GM18519 (cell line): Measurements from ENCODE around the gene MAP3K20.

Experiments used
- ATAC-seq: cut with Tn5 transposase; IDR thresholded peaks from one replicate; pipeline ENCODE4 v1.9.1; 2021; ENCODE audit warnings: mild to moderate bottlenecking, moderate library complexity; ENCODE audit not compliant: unreplicated experiment, low FRiP score

The MAP3K20 gene

DNA sequence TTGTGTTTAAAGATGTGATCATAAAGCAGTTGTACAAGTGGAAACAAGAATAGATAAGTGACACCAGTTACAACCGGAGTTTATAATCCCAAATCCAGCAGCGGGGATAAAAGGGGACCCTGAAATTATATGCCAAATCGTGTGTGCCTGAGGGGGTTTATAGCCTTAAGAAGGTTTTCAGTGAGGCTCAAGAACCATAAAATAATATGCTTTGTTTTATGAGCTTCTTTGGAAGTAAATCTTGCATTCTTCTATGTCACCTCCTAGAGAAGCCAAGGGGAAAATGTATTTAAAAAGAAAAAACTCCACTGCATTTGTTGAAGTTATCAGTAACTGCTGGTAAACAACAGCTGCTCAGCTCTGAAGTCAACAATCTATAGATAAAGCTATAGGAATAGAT lies 25.8 kb upstream of the MAP3K20 start:
- ATAC-seq, result no peak

DNA sequence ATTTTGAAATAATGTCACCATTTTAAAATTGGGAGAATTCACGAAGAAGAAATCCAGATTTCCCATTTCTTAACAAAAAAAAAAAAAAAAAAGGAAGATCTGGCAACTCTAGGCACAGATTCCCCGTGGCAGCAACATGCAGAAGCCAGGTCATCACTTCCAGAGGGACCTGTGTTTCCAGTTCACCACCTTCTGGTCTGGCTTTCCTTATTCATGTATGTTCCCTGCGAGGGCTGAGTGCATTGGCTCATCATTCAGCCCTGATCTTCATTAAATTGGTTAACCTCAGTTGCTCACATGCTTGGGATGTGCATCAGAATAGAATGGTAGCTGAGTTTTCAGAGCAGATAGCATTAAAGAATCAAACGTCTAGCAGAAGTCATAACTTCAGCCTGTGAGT lies 25.0 kb upstream of the MAP3K20 start:
- no peak for ATAC-seq

DNA sequence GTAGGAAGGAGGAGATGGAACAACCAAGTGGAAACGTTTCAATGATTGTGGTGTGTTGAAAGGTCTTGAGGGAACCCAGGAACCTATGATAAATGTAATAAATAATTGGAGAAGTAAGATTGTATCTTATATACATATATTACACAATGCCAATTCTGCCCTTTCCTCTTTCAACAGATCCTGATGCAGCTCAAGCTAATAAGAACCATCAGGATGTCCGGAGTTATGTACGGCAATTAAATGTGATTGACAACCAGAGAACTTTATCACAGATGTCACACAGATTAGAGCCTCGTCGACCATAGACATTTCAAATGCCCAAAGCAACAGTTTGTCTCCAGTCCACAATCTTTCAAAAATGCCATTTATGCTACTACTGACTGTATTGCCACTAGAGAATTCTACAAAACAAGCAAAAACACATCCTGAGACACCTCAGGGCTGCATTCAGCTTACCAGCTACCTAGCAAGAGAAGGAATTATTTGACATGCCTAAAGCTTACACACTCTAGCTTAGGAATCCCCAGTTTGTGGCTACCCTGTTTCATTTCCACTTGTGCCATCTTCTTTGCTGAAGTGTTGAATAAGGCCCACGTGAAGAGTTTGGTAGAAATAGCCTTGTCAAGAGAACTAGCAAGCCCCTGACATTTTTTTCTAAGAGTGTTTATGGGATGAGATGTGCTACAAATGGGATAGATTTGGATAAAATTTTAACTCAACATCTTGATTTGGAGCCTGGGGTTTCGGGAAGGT lies 24.0 kb upstream of the MAP3K20 start:
- ATAC-seq, result no peak

DNA sequence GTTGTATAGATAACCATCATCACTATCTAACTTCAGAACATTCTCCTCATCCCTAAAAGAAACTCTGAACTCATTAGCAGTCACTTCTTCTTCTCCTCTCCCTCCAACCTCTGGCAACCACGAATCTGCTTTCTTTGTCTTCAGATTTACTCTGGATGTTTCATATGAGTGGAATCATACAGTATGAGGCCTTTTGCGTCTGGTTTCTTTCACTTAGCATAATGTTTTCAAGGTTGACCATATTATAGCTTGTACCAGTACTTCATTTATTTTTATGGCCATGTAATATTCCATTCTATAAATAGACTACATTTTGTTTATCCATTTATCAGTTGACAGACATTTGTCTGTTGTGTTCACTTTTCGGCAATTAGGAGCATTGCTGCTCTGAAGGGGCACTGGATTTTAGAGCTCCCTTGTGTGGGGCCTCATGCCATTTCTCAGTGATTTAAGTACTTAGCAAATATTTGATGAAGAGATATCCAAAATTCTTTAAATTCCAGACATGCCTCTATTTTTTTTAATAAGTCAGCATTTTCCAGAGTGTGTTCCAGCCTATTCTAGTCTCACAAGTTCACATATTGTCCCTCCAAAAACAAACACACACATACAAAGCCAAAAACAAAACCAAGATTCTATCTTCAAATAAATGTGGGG lies 22.5 kb upstream of the MAP3K20 start:
- ATAC-seq, result no peak

DNA sequence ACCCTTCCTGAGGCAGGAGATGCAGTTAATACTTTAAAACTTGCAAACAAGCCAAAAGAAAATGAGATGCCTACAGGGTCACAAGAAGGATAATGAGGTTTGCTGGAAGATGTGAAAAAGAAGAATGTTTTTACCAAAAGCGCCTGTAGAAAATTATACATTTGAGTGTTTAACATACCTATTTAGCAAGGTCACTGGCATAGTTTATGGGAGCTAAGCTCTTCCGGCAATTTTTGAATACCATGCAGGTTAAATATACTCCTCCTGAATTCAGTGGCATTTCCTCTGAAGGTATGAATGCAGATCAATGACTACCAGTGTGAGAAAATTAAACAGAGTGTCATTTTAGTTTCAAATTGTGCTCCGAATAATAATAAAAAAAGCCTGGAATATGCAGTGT lies 21.2 kb upstream of the MAP3K20 start:
- ATAC-seq, result no peak

DNA sequence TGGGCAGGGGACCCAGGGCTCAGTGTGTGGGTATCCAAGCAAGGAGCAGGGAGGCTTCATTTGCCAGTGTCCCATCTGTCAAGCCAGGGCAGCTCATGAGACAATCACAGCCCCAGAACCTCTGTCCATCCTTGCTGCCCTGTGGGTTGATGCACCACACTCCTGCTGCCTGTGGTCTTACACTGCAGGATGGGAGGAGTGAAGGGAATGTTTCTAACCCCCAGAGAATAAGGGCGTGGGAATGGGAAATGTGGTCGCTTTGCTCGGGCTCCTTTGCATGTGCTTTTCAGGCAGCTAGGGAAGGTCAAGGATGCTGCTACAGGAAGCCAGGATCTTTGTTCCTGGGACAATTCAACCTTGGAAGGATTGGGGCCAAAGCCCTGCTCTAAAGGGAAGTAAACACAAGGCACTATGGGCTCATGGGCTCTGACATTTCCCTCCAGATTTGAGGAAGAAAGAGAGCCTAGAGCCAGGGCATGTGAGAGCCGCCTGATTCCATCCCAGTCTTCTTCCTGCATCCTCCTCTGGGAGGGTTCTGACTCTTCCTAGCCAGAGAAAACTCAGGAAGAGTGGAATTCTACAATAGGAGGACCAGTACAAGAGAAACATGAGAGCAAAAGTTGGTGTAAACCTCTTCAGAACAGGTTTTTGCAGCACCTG lies 18.8 kb upstream of the MAP3K20 start:
- no peak for ATAC-seq

DNA sequence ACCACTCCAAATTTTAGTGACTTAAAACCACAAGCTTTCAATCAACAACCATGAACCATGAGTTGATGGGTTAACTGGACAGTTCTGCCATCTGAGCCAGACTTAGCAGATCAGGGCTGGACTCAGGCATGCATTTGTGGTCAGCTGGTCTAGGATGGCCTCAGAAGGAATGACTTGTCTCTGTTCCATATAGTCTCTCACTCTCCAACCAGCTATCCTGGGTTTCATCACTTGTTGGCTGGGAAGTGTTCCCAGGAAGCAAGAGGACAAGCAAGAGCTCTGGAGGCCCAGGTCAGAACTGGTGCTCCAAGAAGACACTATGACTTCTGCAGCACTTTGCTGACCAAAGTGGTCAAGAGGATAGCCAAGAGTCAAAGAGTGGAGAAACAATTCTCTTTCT lies 17.5 kb upstream of the MAP3K20 start:
- ATAC-seq, result no peak

DNA sequence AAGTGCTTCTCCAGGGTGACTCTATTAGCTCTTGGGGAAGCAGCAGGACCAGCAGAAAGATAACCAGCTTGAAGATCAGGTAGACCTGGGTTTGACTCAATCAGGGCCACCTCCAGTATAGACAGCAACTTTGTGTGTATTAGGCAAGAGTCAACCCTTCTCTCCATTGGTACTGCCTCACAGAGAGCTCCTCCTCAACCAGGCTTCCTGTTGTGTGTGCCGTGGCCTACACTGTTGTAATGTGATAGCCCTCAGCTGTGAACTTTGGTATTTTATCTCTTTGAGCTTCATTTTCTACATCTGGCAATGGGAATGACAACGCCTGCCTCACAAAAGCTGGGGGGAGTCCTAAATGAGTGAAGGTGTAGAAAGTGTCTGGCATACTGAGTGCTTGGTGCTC lies 17.0 kb upstream of the MAP3K20 start:
- ATAC-seq, result no peak

DNA sequence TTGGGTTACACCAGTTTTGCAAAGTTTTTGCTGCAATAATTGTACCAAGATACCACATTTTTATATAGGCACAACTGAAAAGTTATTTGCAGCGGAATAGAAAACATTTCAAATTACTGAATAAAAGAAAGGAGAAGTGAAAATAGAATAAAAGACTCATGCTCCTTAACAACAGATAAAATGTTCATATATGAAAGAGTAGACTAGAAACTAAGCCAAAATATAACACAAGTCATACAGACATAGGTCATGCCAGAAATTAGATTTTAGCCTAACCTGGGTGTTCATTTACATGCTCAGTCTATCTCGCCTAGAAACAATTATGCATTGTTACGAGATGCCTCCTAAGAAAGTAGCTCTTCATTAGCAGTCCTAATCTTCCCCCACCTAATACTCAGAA lies 16.4 kb upstream of the MAP3K20 start:
- no peak for ATAC-seq

DNA sequence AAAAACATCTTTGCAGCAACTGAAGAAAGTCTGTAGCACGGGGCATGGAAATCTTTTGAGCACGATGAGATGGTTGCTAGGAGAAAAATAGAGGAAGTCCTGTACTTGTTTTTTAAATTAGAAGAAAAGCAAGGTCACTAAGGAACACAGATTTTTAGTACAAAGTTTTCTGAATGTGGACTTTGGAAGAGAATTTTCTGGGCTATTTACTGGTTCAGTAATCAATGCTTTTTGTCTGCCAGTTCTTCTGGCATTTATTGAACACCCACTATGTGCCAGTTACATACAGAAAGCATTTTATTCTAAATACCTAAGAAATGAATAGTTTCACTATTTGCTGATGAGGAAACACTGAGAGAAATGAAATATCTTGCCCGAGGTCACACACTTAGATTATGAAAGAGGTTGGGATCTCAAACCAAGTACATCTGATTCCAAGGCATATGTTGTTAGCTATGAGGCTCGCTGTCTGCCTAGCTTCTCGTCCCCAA lies 15.6 kb upstream of the MAP3K20 start:
- ATAC-seq, result no peak

DNA sequence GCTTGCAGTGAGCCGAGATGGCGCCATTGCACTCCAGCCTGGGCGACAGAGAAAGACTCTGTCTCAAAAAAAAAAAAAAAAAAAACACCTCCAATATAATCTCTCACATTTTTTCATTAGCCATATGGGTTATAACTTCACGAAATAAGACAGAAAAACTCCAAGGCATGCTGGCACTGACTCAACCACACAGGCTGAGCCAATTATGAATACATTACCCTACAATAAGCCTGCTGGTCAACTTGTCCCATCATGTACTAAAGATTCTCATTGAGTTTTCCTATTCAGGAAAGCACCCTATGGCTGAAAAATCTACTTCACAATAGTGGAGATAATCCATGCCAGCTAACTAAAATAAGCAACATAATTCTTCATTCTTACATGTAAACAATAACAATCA lies 12.8 kb upstream of the MAP3K20 start:
- ATAC-seq, result no peak

DNA sequence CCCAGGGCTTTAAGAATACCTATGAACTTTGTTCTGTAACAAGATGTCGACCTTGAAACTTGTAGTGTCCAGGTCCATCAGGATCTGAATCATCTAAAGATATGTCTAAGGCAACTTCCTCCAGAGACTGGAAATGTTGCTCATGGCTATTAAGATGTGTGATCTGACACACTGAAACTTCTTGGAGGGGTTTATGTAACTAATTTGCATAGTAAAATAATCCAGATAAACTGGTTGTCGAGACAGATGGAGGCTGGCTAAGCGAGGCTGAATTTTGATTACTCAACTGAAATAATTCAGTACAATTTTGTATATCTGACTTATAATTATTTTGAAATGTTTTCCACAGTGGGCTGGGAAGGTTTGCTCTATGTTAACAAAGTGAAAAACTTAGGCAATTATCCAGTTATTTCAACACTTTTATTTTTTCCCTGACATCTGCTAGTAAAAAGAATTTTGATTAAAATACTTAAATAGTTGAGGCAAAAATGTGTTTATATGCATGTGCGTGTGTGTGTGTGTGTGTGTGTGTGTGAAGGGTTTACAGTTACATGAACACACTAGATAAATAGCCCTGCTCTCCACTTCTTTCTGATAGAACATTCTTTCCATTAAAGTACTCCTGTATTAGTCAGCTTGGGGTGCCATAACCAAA lies 11.4 kb upstream of the MAP3K20 start:
- ATAC-seq, result no peak

DNA sequence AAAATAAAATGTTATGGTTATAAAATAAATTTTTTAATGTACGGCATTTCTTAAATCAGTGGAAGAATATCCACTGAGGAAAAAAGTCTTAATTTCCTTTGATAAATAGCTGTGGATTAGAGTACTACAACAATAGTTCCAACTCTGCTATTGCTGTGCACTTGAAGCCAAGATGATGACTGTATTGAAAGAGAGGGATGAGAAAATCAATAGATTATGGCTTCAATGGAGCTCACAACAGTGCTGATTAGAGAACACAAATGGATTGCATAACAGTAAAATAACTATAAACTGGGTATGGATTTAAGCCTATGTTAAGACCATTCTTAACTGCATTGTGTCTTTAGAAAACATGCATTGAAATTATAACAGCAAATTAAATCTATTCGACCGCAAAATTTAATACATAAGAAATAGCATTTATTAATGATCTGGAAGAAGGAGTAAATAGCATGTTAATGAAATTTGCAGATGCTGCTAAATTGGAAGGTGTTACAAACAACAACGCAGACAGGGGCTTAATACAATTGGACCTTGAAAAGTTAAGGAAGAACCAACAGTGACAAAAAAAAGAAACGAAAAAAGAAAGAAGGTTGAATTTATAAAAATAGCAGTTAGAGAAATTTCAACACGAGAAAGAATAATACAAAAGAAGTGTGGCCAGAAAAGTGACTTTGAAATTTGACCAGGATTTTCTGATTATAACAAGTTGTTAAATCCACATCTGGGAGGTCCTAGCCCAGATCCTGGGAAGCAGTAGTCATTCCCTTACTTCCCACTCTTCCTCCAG lies 8.6 kb upstream of the MAP3K20 start:
- ATAC-seq, result no peak

DNA sequence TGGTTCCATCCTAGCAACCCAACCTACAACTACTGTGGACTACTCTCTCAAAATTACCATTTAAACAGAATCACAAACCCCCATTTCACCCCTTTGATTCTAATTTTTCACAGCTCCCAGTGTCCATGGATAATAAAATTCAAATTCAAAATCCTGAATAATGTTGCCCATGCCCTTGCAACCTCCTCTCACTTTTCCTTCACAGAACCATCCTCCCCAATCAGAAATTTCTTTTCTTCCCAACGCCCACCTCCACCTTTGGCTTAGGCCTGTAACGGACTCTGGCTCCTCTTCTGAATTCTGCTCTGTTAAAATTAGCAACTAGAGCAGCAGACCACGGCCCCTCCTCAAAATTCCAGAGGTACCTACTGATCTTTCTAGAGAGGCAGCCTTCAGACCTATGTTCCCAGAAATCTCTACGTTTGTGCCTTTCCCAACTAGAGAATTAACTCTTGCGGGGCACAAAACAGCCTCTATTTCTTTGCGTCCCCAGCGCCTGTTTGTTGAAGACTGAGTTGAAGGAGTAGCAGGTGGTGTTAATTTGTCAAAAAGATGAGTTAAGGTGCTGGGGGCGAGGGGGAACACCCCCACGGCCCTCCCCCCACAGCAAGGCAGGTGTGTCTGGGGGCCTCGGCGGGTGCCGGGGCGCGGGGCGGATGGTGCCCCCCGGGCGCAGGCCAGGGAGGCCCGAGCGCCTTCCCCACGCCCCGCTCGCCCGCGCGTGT lies 428 bp upstream of the MAP3K20 start:
- ATAC-seq, result no peak

DNA sequence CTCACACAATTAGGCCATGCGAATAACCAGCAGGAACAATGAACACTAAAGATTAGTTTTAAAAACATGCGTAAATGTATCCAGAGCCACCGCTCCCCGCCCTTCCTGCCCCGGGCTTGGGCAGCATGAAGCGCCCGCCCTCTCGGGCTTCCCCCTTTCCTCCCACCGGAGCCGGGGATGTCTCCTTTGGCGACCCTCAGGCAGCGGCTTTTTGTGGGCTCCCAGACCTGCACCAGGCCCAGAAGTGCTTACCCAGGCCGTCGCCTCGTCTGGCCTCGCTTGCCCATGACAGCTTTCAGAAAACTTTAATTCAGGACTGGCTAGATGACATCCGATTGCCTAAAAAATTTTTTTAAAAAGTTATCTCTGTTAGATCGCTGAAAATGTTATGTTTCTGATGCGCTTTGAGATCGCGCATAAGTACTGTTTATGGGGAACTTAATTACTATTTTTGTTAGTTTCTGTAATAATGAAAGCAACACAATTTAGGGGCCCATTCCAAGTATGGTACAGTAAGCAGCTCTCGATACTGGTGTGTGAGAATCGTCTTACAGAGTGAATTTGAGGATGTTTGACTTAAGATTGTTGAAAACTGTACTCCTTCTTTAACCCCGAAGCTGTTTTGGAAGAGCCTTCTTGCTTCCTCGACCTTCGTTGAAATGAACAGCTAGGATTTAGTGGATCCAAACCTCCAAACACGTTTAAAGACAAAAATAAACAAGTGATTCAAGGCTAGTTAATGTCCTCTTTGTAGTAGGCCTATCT lies 1.1 kb downstream of the MAP3K20 start:
- ATAC-seq, result no peak

DNA sequence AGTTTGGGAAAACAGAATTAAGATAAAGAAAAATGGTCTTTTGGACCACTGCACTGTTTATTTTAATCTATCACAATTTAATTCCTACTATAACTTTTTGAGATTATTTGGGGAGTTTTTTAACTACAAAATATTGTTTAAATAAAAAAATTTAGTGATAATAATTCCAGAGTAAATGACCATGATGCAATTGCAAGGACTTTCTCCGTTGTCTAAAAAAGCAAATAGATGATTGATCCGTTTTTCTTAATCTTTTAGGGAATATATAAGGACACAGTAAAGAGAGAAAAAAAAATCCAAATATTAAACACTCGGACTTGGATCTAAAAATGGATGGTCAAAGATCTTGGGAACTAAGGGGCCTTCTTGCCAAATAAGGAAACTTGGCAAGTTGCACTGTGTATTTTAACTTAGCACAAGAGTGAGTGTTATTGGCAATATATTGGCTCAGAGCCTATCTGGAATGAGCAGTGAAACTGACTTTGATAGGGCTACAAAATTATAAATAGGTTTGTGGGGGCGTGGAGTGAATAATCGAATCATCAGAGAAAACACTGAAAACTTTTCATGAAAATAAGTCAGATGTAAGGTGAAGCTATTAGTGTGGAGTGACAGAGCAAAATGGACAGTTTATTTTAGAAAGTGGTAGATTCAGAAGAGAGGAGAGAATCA lies 2.0 kb downstream of the MAP3K20 start:
- ATAC-seq, result no peak

DNA sequence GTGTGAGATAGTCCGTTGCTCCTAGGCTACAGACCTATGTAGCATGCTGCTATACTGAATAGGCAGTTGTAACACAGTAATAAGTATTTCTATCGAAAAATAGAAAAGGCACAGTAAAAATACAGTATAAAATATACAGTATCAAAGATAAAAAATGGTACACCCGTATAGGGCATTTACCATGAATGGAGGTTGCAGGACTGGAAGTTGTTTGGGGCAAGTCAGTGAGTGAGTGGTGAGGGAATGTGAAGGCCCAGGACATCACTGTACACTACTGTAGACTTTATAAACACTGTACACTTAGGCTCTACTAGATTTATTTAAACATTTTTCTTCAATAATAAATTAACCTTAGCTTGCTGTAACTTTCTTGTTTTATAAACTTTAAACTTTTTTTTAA lies 3.5 kb downstream of the MAP3K20 start:
- no peak for ATAC-seq
